ENCODE measurements around the gene PTDSS2. TPM values are rescaled to one million over a fixed set of nuclear protein-coding genes. Genes with fewer than 3 reads are reported as not detected.

Gene PTDSS2
- total and polyA plus RNA-seq, 4 donors: 5.1 to 15.6 (median 10.2) TPM

DNA sequence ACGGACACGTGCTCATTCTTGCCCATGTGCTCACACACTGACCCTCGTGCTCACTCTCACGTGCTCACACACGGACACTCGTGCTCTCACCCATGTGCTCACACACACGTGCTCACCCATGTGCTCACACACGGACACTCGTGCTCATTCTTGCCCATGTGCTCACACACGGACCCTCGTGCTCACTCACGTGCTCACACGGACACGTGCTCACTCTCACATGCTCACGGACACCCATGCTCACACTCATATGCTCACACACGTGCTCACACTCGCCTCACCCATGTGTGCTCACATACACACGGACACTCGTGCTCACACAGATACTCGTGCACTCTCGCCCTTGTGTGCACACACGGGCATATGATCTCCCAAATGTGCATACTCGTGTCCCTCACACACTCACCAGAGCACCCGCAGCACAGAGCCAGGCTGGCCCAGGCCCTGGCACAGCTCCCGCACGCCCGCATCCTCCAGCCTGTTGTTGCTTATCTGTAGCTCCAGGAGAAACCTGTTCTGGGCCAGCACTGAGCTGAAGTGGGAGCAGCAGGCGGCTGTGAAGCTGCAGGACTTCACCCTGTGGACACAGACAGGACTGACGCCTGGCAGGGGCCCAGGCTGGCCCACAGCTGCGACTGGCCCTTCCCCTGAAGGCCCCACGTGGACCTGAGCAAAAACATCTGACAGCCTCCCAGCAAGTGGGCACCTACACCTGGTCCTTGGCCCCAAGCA, 47.7 kb downstream of the PTDSS2 start (continued):
- no peak for TF ChIP-seq FOXA2 (IDR thresholded peaks at IDR 0.05)
- TF ChIP-seq MAX (IDR thresholded peaks at IDR 0.05): no peak
- TF ChIP-seq GABPA (IDR thresholded peaks at IDR 0.05 in 1 of 2, conservative IDR thresholded peaks at IDR 0.05 in 1 of 2): no peak

DNA sequence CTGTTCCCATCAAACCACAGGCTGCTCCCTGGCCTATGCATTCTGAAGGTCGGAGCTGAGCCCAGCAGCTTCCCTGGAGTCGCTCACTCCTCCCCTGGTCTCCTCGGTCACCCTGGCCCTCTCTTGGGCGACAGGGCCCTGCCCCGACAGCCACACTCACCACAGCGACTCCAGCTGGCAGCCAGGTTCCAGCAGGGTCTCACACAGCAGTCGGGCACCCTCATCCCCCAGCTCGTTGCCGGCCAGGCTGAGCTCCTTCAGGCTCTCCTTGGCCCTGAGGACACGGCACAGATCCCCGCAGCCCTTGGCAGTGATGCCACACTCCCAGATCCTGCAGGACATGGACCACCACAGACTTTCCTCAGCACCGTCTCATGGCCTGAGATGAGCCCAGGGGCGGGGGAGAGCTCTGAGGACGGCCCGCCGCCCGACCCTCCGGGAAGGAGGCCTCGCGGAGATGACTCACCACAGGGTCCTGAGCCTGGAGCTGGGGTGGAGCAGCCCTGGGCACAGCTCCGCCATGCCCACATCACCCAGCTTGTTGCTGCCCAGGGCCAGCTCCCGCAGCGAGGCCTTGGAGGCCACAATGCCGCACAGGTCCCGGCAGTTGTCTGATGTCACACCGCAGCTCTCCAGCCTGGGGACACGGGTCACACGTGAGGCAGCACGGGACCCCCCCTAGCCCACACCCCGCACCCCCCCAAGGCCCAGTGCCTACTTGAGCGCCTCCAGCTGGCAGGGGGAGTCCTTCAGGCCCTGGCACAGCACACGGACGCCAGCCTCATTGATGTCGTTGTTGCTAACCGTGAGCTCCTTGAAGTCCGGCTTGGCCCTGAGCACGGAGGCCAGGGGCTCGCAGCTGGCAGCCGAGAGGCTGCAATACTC, 48.5 kb downstream of the PTDSS2 start:
- whole genome bisulfite sequencing: 97% methylated on average over 39 of the region's 39 CpGs
- DNase-seq (ENCODE audit: low spot score): no peak
- no peak overlapping the region for H3K4me3 ChIP-seq (ENCODE audit: low read depth in 1 of 3, low read length in 3 of 3)
- TF ChIP-seq RAD21 (IDR thresholded peaks at IDR 0.05) (no peak), HNF4A (conservative IDR thresholded peaks at IDR 0.05) (no peak), YY1 (IDR thresholded peaks at IDR 0.05) (no peak), TAF1 (conservative IDR thresholded peaks at IDR 0.05) (no peak), MAX (IDR thresholded peaks at IDR 0.05) (no peak), NR2F2 (IDR thresholded peaks at IDR 0.05) (no peak), SP1 (IDR thresholded peaks at IDR 0.05) (no peak), JUND (IDR thresholded peaks at IDR 0.05) (no peak), RXRA (IDR thresholded peaks at IDR 0.05) (no peak), FOXA2 (IDR thresholded peaks at IDR 0.05) (no peak), EGR1 (IDR thresholded peaks at IDR 0.05; ENCODE audit: low read depth in 2 of 2) (no peak)
- TF ChIP-seq, protein P1, sequence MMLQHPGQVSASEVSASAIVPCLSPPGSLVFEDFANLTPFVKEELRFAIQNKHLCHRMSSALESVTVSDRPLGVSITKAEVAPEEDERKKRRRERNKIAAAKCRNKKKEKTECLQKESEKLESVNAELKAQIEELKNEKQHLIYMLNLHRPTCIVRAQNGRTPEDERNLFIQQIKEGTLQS (IDR thresholded peaks at IDR 0.05): no peak
- TF ChIP-seq, protein P2, sequence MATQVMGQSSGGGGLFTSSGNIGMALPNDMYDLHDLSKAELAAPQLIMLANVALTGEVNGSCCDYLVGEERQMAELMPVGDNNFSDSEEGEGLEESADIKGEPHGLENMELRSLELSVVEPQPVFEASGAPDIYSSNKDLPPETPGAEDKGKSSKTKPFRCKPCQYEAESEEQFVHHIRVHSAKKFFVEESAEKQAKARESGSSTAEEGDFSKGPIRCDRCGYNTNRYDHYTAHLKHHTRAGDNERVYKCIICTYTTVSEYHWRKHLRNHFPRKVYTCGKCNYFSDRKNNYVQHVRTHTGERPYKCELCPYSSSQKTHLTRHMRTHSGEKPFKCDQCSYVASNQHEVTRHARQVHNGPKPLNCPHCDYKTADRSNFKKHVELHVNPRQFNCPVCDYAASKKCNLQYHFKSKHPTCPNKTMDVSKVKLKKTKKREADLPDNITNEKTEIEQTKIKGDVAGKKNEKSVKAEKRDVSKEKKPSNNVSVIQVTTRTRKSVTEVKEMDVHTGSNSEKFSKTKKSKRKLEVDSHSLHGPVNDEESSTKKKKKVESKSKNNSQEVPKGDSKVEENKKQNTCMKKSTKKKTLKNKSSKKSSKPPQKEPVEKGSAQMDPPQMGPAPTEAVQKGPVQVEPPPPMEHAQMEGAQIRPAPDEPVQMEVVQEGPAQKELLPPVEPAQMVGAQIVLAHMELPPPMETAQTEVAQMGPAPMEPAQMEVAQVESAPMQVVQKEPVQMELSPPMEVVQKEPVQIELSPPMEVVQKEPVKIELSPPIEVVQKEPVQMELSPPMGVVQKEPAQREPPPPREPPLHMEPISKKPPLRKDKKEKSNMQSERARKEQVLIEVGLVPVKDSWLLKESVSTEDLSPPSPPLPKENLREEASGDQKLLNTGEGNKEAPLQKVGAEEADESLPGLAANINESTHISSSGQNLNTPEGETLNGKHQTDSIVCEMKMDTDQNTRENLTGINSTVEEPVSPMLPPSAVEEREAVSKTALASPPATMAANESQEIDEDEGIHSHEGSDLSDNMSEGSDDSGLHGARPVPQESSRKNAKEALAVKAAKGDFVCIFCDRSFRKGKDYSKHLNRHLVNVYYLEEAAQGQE (IDR thresholded peaks at IDR 0.05): no peak
- no peaks in the 10 kb centered on the region for H3K27me3 ChIP-seq (ENCODE audit: control insufficient read depth in 4 of 4, insufficient read depth in 4 of 4, low read length in 3 of 4)
- no peak overlapping the region for H3K27ac ChIP-seq (ENCODE audit: low read depth in 1 of 2, low read length in 2 of 2)
- peaks cover 0 to 3% (median under 1%) of the 10 kb centered on the region in 4 donors for H3K4me1 ChIP-seq (ENCODE audit: control insufficient read depth in 4 of 4, insufficient read depth in 4 of 4, low read length in 3 of 4)
- no peaks in the 10 kb centered on the region for H3K9me3 ChIP-seq (ENCODE audit: control insufficient read depth in 4 of 4, low read length in 3 of 4)
- no peak overlapping the region for H3K9ac ChIP-seq (ENCODE audit: low read depth in 1 of 2, low read length in 2 of 2)
- peaks cover 25 to 74% (median 34%) of the 10 kb centered on the region in 4 donors for H3K36me3 ChIP-seq (ENCODE audit: control insufficient read depth in 4 of 4, insufficient read depth in 3 of 4, low read depth in 1 of 4, low read length in 3 of 4)
